ENCODE results near the gene MAGEB2.

Gene MAGEB2

GRCh38 chrX:30241724-30242415 is 26.5 kb downstream of the MAGEB2 start, which contains the start of gene MAGEB4:
TSS of gene MAGEB4 (plus strand) at chrX:30242000. CDS start at chrX:30242136, 136 bp downstream.
- no peak for DNase-seq (ENCODE audit: low read depth)
- H3K4me3 ChIP-seq (ENCODE audit: low read length): no peak within 1 kb of the TSS
- TF ChIP-seq CTCF (IDR thresholded peaks at IDR 0.05; ENCODE audit: insufficient read depth, low read depth, low read length, missing control alignments): no peak

- TF ChIP-seq CTCF (IDR thresholded peaks at IDR 0.05; ENCODE audit: insufficient read depth, low read depth, low read length, missing control alignments): no peak
- no peak within 1 kb of the TSS for H3K4me3 ChIP-seq (ENCODE audit: low read length)
- no peak for DNase-seq (ENCODE audit: low read depth)
Measured at GRCh38 chrX:30246769-30247489, 31.6 kb downstream of the MAGEB2 start, which contains the start of gene MAGEB1. TSS of gene MAGEB1 (plus strand) at chrX:30247146. CDS start at chrX:30250494, 3,348 bp downstream.

GRCh38 chrX:30248854-30249253 is 33.5 kb downstream of the MAGEB2 start:
- no peak for DNase-seq (ENCODE audit: low read depth)
- no peak for TF ChIP-seq CTCF (IDR thresholded peaks at IDR 0.05; ENCODE audit: insufficient read depth, low read depth, low read length, missing control alignments)

GRCh38 chrX:30253257-30253656 is 37.9 kb downstream of the MAGEB2 start:
- TF ChIP-seq CTCF (IDR thresholded peaks at IDR 0.05; ENCODE audit: insufficient read depth, low read depth, low read length, missing control alignments): no peak
- H3K4me3 ChIP-seq (ENCODE audit: low read length): no peak overlapping the region
- no peak for DNase-seq (ENCODE audit: low read depth)

More at GRCh38 chrX:30248854-30249253, 33.5 kb downstream of the MAGEB2 start:
- no peak overlapping the region for H3K4me3 ChIP-seq (ENCODE audit: low read length)

- no peak overlapping the region for H3K4me3 ChIP-seq (ENCODE audit: low read length)
- no peak for DNase-seq (ENCODE audit: low read depth)
- TF ChIP-seq CTCF (IDR thresholded peaks at IDR 0.05; ENCODE audit: insufficient read depth, low read depth, low read length, missing control alignments): no peak
Measured at GRCh38 chrX:30259927-30260326, 44.6 kb downstream of the MAGEB2 start.

- TF ChIP-seq CTCF (IDR thresholded peaks at IDR 0.05; ENCODE audit: insufficient read depth, low read depth, low read length, missing control alignments): no peak
- DNase-seq (ENCODE audit: low read depth): no peak
- H3K4me3 ChIP-seq (ENCODE audit: low read length): no peak overlapping the region
Measured at GRCh38 chrX:30261012-30261411, 45.6 kb downstream of the MAGEB2 start.
